ENCODE data around the gene PLOD2. TPM values are rescaled to one million over a fixed set of nuclear protein-coding genes. Genes with fewer than 3 reads are reported as not detected.

Gene PLOD2
- total and polyA plus RNA-seq, 9 of the 15 experiments (the other 6 are each of a cell fraction or from before 2014, with no cell fraction given), result 0.18 to 1.5 (median 0.58) TPM

GRCh38 chr3:146019508-146019907, 141.5 kb downstream of the PLOD2 start (continued):
- TF ChIP-seq ZNF518B (CRISPR knock-in tag; IDR thresholded peaks at IDR 0.05), result no peak
- no peak for TF ChIP-seq STAT5B (CRISPR knock-in tag; IDR thresholded peaks at IDR 0.05)
- no peak for TF ChIP-seq GTF2F1 (IDR thresholded peaks at IDR 0.05; ENCODE audit: low read depth, low read length)
- TF ChIP-seq ZNF780A (CRISPR knock-in tag; IDR thresholded peaks at IDR 0.05), result no peak
- TF ChIP-seq SPI1 (IDR thresholded peaks at IDR 0.05; ENCODE audit: borderline replicate concordance, low read depth, low read length), result no peak
- TF ChIP-seq CBX5 (IDR thresholded peaks at IDR 0.05; ENCODE audit: borderline replicate concordance, low read depth), result no peak
- TF ChIP-seq FOS (IDR thresholded peaks at IDR 0.05; ENCODE audit: extremely low read depth, insufficient read length), result no peak
- TF ChIP-seq BACH1 (tag; IDR thresholded peaks at IDR 0.05), result no peak
- TF ChIP-seq CTBP1 (IDR thresholded peaks at IDR 0.05; ENCODE audit: borderline replicate concordance), result no peak
- TF ChIP-seq PRMT5 (CRISPR knock-in tag; IDR thresholded peaks at IDR 0.05), result no peak

Other genes with a start within 250 kb of the PLOD2 start
- 0.68 TPM in 1 of 2 replicates, not detected in the other for gene PLSCR4, start 89.9 kb upstream of the PLOD2 start, total RNA-seq (2014; rRNA removed)
- gene PLSCR4, start 89.9 kb upstream of the PLOD2 start, total RNA-seq (2014; rRNA removed; fragmentation: Illumina TruSeq; extraction: Trizol), result 0.16 and 0.29 TPM in 2 replicates
- gene PLSCR4, start 89.9 kb upstream of the PLOD2 start, total RNA-seq (2015; rRNA removed; fragmentation: Illumina TruSeq; extraction: Trizol), result 0.18 and 0.49 TPM in 2 replicates
- 0.11 and 0.42 TPM in 2 replicates for gene PLSCR4, start 89.9 kb upstream of the PLOD2 start, total RNA-seq (2021)
- gene PLSCR4, start 89.9 kb upstream of the PLOD2 start, polyA plus RNA-seq (2011; rRNA removed), result 0.05 and 0.21 TPM in 2 replicates
- 0.24 and 0.51 TPM in 2 replicates for gene PLSCR4, start 89.9 kb upstream of the PLOD2 start, polyA plus RNA-seq (2014; fragmentation: Illumina TruSeq; extraction: Trizol)
- gene PLSCR4, start 89.9 kb upstream of the PLOD2 start, polyA plus RNA-seq (2014; fragmentation: Nextera tagmentation; extraction: Ambion mirVana), result under 1 TPM; 0.20 to 0.32 TPM
- gene PLSCR4, start 89.9 kb upstream of the PLOD2 start, polyA plus RNA-seq (2014; rRNA removed), result 0.19 TPM in 1 of 2 replicates, not detected in the other